H9 (cell line): Measurements from ENCODE around the gene TCF4. TPM values are rescaled to one million over a fixed set of nuclear protein-coding genes. Genes with fewer than 3 reads are reported as not detected.

Experiments
- DNase-seq: peaks from one replicate; pipeline ENCODE4 v3.0.0-alpha.2; 2017
- H2AFZ ChIP-seq: one replicate; pipeline ENCODE4 v1.6.1; 2013; ENCODE audit warnings: mild to moderate bottlenecking, low read length, control low read depth, moderate library complexity
- H2AK5ac ChIP-seq: 2 replicates; pipeline ENCODE4 v1.6.1; 2013; ENCODE audit warnings: low read length, control low read depth, mixed read lengths; ENCODE audit not compliant: insufficient read length
- H2BK120ac ChIP-seq: one replicate; pipeline ENCODE4 v1.6.1; 2013; ENCODE audit warnings: low read depth, mild to moderate bottlenecking, low read length, control low read depth, inconsistent platforms; ENCODE audit not compliant: poor library complexity, severe bottlenecking
- H2BK12ac ChIP-seq: 2 replicates; pipeline ENCODE4 v1.6.1; 2013; ENCODE audit warnings: low read length, control low read depth, mixed read lengths, low read depth; ENCODE audit not compliant: insufficient read length
- H2BK15ac ChIP-seq: 2 replicates; pipeline ENCODE4 v1.6.1; 2013; ENCODE audit warnings: low read depth, low read length, control low read depth
- H2BK20ac ChIP-seq: one replicate; pipeline ENCODE4 v1.6.1; 2013; ENCODE audit warnings: low read depth, mild to moderate bottlenecking, low read length, control low read depth, inconsistent platforms; ENCODE audit not compliant: poor library complexity, severe bottlenecking
- H2BK5ac ChIP-seq: 2 replicates; pipeline ENCODE4 v1.6.1; 2013; ENCODE audit warnings: low read length, control low read depth, mixed read lengths; ENCODE audit not compliant: insufficient read length
- H3K14ac ChIP-seq: 2 replicates; pipeline ENCODE4 v1.6.1; 2013; ENCODE audit warnings: low read length, control low read depth; ENCODE audit not compliant: insufficient read depth
- H3K18ac ChIP-seq: 2 replicates; pipeline ENCODE4 v1.6.1; 2013; ENCODE audit warnings: low read depth, mild to moderate bottlenecking, mixed read lengths, low read length, control low read depth; ENCODE audit not compliant: insufficient read length
- H3K23ac ChIP-seq: 2 replicates; pipeline ENCODE4 v1.6.1; 2013; ENCODE audit warnings: low read length, control low read depth, mixed read lengths, low read depth; ENCODE audit not compliant: insufficient read length
- H3K23me2 ChIP-seq: 2 replicates; pipeline ENCODE4 v1.6.1; 2013; ENCODE audit warnings: low read depth, mild to moderate bottlenecking, mixed read lengths, low read length, control low read depth; ENCODE audit not compliant: insufficient read length, poor library complexity, severe bottlenecking
- H3K27ac ChIP-seq: 2 replicates; pipeline ENCODE4 v1.5.1; 2013; ENCODE audit warnings: low read length, control low read depth, mixed read lengths, low read depth; ENCODE audit not compliant: insufficient read length
- H3K27me3 ChIP-seq: 2 replicates; pipeline ENCODE4 v1.6.1; 2013; ENCODE audit warnings: low read length, control low read depth, inconsistent platforms; ENCODE audit not compliant: insufficient read depth
- H3K4ac ChIP-seq: 2 replicates; pipeline ENCODE4 v1.6.1; 2013; ENCODE audit warnings: low read depth, mild to moderate bottlenecking, control low read depth, inconsistent platforms, low read length, moderate library complexity
- H3K4me1 ChIP-seq: 2 replicates; pipeline ENCODE4 v1.6.1; 2013; ENCODE audit warnings: low read length, control low read depth, inconsistent platforms; ENCODE audit not compliant: insufficient read depth
- H3K4me2 ChIP-seq: 2 replicates; pipeline ENCODE4 v1.6.1; 2013; ENCODE audit warnings: low read length, control low read depth, mixed read lengths; ENCODE audit not compliant: insufficient read length, insufficient read depth
- H3K56ac ChIP-seq: 2 replicates; pipeline ENCODE4 v1.6.1; 2013; ENCODE audit warnings: low read depth, mild to moderate bottlenecking, mixed read lengths, low read length, control low read depth; ENCODE audit not compliant: insufficient read length
- H3K79me1 ChIP-seq: 2 replicates; pipeline ENCODE4 v1.6.1; 2013; ENCODE audit warnings: low read depth, mild to moderate bottlenecking, moderate library complexity, low read length, control low read depth, inconsistent platforms; ENCODE audit not compliant: insufficient read depth, poor library complexity, severe bottlenecking
- H3K79me2 ChIP-seq: 2 replicates; pipeline ENCODE4 v1.6.1; 2013; ENCODE audit warnings: low read length, control low read depth, inconsistent platforms; ENCODE audit not compliant: insufficient read depth
- H3K9ac ChIP-seq: 2 replicates; pipeline ENCODE4 v1.6.1; 2013; ENCODE audit warnings: low read length, control low read depth, mixed read lengths; ENCODE audit not compliant: insufficient read length; ENCODE audit errors: extremely low read depth
- H3K9me3 ChIP-seq: one replicate; pipeline ENCODE4 v1.6.1; 2013; ENCODE audit warnings: low read depth, low read length, inconsistent platforms; ENCODE audit not compliant: control insufficient read depth
- H3T11ph ChIP-seq: one replicate; pipeline ENCODE4 v1.6.1; 2013; ENCODE audit warnings: mild to moderate bottlenecking, low read length, control low read depth, inconsistent platforms
- H4K20me1 ChIP-seq: one replicate; pipeline ENCODE4 v1.6.1; 2013; ENCODE audit not compliant: control insufficient read depth, insufficient read length, insufficient read depth
- H4K5ac ChIP-seq: 2 replicates; pipeline ENCODE4 v1.6.1; 2013; ENCODE audit warnings: low read depth, mild to moderate bottlenecking, mixed read lengths, low read length, control low read depth; ENCODE audit not compliant: insufficient read length
- H4K8ac ChIP-seq: replicated peaks from 2 replicates; pipeline ENCODE4 v1.6.1; 2013; ENCODE audit warnings: low read length, control low read depth, mixed read lengths, low read depth; ENCODE audit not compliant: insufficient read length
- H4K91ac ChIP-seq: 2 replicates; pipeline ENCODE4 v1.6.1; 2013; ENCODE audit warnings: low read depth, mild to moderate bottlenecking, moderate library complexity, mixed read lengths, low read length, control low read depth; ENCODE audit not compliant: insufficient read length
- H3K27ac Mint-ChIP-seq, 3 experiments: 2 replicates in 2 of 3; 3 replicates in 1 of 3; pipeline ENCODE4 v1.8.0; 2020 to 2021; ENCODE audit warnings: mixed read lengths in 3 of 3, mild to moderate bottlenecking in 1 of 3, moderate library complexity in 1 of 3
- H3K27me3 Mint-ChIP-seq: 2 replicates; pipeline ENCODE4 v1.8.0; 2021; ENCODE audit warnings: low read depth, mild to moderate bottlenecking, moderate library complexity, mixed read lengths
- H3K36me3 Mint-ChIP-seq, 3 experiments: 2 replicates in 2 of 3; 3 replicates in 1 of 3; pipeline ENCODE4 v1.8.0; 2020 to 2021; ENCODE audit warnings: low read depth in 3 of 3, mixed read lengths in 3 of 3; ENCODE audit not compliant: insufficient read depth in 1 of 3
- H3K4me1 Mint-ChIP-seq, 2 experiments: 2 replicates each; pipeline ENCODE4 v1.8.0; 2020; ENCODE audit warnings: mixed read lengths in 2 of 2
- H3K4me3 Mint-ChIP-seq, 2 experiments: 2 replicates in 1 of 2; 3 replicates in 1 of 2; pipeline ENCODE4 v1.8.0; 2020 to 2021; ENCODE audit warnings: mild to moderate bottlenecking in 2 of 2, mixed read lengths in 2 of 2, moderate library complexity in 1 of 2
- H3K9me3 Mint-ChIP-seq, 2 experiments: 2 replicates in 1 of 2; 3 replicates in 1 of 2; pipeline ENCODE4 v1.8.0; 2020; ENCODE audit warnings: mild to moderate bottlenecking in 2 of 2, mixed read lengths in 2 of 2, moderate library complexity in 1 of 2
- WGBS: extraction: QIAGEN DNeasy Blood & Tissue Kit; methylation state at CpG from one replicate; pipeline ENCODE4 v1.1.7; 2013; ENCODE audit warnings: missing lambda C conversion rate, low lambda C conversion rate, mixed read lengths; ENCODE audit not compliant: insufficient read length; ENCODE audit errors: extremely low coverage; 5-methylcytosine and 5-hydroxymethylcytosine counted together
- total RNA-seq: library from RNA; stranded (reverse); gene quantifications from 2 replicates; pipeline ENCODE4 v1.2.1, GENCODE V29; 2021
- TF ChIP-seq, protein P1 (sequence below): fragments of 200-600 bp; sonication (generic); conservative IDR thresholded peaks from 3 replicates; pipeline ENCODE4 v1.8.0; 2021; ENCODE audit warnings: antibody characterized with exemption, mild to moderate bottlenecking

TCF4 gene
- total RNA-seq, 1 experiment from 2014 or later, result 99.4 TPM

DNA sequence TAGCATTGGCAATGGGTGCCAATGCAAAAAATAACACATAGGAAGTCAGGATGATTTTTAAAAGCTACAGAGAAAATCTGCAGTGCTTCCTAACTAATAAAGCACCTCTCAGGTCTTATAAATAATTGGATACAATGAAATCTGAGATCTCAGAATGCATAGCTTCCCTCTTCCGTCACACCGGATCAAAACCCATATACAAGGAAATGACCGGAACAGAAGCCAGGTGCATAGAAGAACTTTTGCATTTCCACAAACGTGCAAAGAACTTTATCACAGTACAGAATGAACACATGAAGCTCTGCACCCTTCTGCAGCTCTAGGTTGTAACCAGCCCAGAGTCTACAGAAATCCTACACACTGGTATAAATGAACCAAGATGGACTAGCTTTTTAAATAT lies 145.4 kb downstream of the TCF4 start:
- no peak overlapping the region for H2BK5ac ChIP-seq
- Mint-ChIP-seq H3K4me3 (no peak overlapping the region), H3K4me1 (peaks cover 53 to 59% of the 10 kb centered on the region in 2 experiments), H3K27ac (no peak overlapping the region), H3K27me3 (no peaks in the 10 kb centered on the region), H3K9me3 (peaks cover 0 to 12% of the 10 kb centered on the region in 2 experiments; a peak in 3 of 5 replicates), H3K36me3 (peaks cover 13 to 24% (median 21%) of the 10 kb centered on the region in 3 experiments; a peak in 6 of 7 replicates)
- no peak overlapping the region for H2BK15ac ChIP-seq
- no peak overlapping the region for H2AK5ac ChIP-seq
- no peaks in the 10 kb centered on the region for H3K9me3 ChIP-seq
- H3T11ph ChIP-seq, result no peak overlapping the region
- no peaks in the 10 kb centered on the region for H4K20me1 ChIP-seq
- H4K5ac ChIP-seq, result no peak overlapping the region
- H4K91ac ChIP-seq, result no peak overlapping the region
- no peak overlapping the region for H2BK120ac ChIP-seq
- H3K79me1 ChIP-seq, result peaks cover 4% of the 10 kb centered on the region
- no peak overlapping the region for H3K27ac ChIP-seq
- H2AFZ ChIP-seq, result no peak overlapping the region
- H3K56ac ChIP-seq, result no peak overlapping the region
- H3K14ac ChIP-seq, result no peak overlapping the region
- H3K4ac ChIP-seq, result no peak overlapping the region
- no CpG with 5 or more reads among the region's 4 CpGs for WGBS
- H3K18ac ChIP-seq, result no peak overlapping the region
- no peak overlapping the region for H2BK12ac ChIP-seq
- H3K9ac ChIP-seq, result no peak overlapping the region
- H3K4me2 ChIP-seq, result no peak overlapping the region
- H3K79me2 ChIP-seq, result peaks cover 20% of the 10 kb centered on the region; the same call in 1 of the 2 replicates
- no peaks in the 10 kb centered on the region for H3K23me2 ChIP-seq
- H3K4me1 ChIP-seq, result peaks cover 15% of the 10 kb centered on the region
- H3K23ac ChIP-seq, result no peak overlapping the region
- no peak overlapping the region for H4K8ac ChIP-seq
- DNase-seq, result no peak
- no peak overlapping the region for H2BK20ac ChIP-seq
- TF ChIP-seq, protein P1, sequence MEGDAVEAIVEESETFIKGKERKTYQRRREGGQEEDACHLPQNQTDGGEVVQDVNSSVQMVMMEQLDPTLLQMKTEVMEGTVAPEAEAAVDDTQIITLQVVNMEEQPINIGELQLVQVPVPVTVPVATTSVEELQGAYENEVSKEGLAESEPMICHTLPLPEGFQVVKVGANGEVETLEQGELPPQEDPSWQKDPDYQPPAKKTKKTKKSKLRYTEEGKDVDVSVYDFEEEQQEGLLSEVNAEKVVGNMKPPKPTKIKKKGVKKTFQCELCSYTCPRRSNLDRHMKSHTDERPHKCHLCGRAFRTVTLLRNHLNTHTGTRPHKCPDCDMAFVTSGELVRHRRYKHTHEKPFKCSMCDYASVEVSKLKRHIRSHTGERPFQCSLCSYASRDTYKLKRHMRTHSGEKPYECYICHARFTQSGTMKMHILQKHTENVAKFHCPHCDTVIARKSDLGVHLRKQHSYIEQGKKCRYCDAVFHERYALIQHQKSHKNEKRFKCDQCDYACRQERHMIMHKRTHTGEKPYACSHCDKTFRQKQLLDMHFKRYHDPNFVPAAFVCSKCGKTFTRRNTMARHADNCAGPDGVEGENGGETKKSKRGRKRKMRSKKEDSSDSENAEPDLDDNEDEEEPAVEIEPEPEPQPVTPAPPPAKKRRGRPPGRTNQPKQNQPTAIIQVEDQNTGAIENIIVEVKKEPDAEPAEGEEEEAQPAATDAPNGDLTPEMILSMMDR, result no peak
- H3K27me3 ChIP-seq, result no peaks in the 10 kb centered on the region
